SK-N-MC (cell line): ENCODE data around the gene SPAG7.

Experiments used
- EZH2 ChIP-seq: fragments of 200-600 bp; sonication (generic); IDR thresholded peaks from one replicate; pipeline ENCODE4 v1.6.1; 2017; ENCODE audit warnings: antibody characterized with exemption
- POLR2AphosphoS5 ChIP-seq: IDR thresholded peaks from 2 replicates; pipeline ENCODE4 v1.6.1; 2012; ENCODE audit warnings: mild to moderate bottlenecking, low read depth, low read length, borderline replicate concordance

- no peak for TF ChIP-seq EZH2
- TF ChIP-seq POLR2AphosphoS5 = no peak
These were observed 26.5 kb upstream of the SPAG7 start for GRCh38 chr17:4994081-4994595.
